ENCODE measurements around the gene SOX5.

SOX5 gene

GRCh38 chr12:23674064-23674463 is 275.4 kb downstream of the SOX5 start:
- DNase-seq, result no peak

DNA sequence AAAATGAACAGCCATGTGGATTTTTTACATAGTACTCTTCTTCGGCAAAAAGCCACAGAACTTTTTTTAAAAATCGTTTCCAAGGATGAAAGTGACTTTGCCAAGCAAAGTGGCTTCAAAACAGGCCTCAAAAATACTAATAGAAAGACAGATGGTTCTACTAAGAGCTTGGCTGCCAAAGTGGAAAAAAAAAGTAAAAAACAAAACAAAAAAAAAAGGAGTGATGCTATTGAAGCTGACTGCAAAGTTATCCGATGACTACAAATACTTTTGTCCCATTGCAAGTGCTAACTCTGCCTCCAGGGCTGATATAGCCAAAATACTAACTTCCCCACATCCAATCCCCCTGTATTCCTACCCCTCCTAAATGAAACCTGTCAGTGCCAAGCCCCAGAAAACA is 277.6 kb downstream of the SOX5 start:
- DNase-seq, result no peak

- DNase-seq, result no peak
Measured at GRCh38 chr12:23670684-23671083, 278.8 kb downstream of the SOX5 start.

- no peak for DNase-seq
Measured at GRCh38 chr12:23669691-23670090, 279.8 kb downstream of the SOX5 start.

GRCh38 chr12:23666866-23667265 is 282.6 kb downstream of the SOX5 start:
- no peak for DNase-seq

DNA sequence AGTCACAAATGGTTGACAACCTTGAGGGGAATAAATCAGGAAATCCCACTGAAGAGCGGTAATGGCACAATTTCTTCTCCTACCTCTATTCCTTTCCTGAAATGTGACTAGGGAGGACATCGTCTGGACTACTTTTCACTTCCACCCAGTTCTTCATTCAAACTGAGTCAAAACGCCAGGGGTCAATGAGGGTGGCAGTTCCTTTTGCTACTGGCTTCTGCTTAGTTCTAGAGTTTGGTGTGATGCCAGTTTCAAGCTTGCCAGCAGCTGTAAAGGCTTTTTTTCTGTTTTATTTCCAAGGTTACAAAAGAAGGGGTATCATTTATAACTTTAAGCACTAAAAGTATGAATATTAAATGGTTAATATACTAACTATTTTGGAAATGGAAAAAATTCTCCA is 286.5 kb downstream of the SOX5 start:
- no peak for DNase-seq

GRCh38 chr12:23659131-23659530 is 290.3 kb downstream of the SOX5 start:
- no peak for DNase-seq

GRCh38 chr12:23657598-23657997 is 291.9 kb downstream of the SOX5 start:
- no peak for DNase-seq

DNA sequence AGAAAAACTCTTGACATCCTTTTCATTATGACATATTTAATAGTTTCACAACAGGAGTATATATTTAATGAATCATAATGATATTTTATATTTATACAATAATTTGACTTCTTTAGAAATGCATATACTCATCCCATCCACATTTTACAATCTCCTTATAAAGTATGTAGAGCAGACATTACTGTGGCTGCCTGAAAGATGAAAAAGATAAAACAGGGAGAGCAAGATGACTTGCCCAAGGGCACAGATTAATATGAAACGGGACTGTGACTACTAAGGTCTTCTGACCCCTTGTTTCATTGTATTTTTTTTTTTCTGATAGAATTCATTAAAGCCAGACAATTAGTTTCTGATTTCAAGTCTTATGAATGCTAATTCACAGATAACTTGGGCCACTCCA is 293.6 kb downstream of the SOX5 start:
- no peak for DNase-seq

DNA sequence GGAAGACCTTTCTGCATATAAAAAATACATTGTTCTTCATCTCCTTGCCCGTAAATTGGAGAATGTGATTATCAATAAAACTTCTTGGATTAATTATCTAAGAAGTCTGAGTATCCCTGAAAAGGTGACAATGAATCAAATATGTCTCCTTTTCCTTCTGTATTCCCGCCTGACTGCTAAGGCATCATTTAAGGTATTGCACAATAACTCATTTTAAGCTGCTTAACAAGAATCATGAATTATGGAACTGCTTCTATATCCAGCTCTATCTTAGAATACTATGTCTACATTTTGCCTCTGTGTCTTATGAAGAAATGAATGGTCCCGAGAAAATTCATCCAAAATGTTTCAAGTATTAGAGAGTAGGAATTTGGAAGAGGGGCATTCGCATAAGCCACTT is 294.4 kb downstream of the SOX5 start:
- DNase-seq, result no peak

GRCh38 chr12:23648546-23648945 is 300.9 kb downstream of the SOX5 start:
- no peak for DNase-seq

DNA sequence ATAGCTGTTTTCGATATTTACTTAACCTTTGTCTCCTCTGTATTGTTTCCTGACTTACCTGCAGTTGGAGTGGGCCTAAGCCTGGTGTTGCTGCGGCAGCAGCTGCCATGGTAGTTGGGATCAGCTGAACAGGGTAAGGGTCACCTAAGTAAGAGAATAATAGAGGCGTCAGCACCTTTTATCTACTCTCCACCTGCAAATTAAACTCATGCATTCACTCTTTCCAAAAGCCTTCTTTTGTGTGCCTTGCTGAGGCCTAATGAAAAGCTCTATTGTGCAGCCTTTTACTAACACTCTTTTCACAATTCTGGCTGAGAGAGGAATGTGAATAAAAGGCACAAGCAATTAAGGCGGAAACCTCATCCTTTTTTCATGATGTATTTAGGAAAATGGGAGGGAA is 308.7 kb downstream of the SOX5 start:
- DNase-seq, result peak in 1 of 2 donors; percentile 48

DNA sequence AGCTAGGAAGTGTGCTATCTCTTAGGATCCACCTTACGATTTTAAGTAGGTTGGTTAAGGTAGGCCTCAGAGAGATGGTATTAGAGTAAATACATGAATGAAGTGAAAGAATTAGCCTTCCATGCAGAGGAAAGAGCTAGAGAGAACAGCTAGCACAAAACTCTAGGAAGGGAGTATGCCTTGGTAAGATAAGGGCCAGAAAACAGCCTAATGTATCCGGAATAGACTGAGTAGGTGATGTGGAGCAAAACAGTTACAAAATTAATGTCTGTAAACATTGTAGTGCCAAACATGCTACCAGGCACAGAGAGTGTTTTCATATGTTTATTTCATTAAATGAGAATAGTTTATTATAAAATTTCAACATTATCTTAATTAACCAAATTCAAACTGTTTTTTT is 315.1 kb downstream of the SOX5 start:
- DNase-seq, result no peak

- DNase-seq, result no peak
Measured at GRCh38 chr12:23631786-23632377, 317.6 kb downstream of the SOX5 start.

DNA sequence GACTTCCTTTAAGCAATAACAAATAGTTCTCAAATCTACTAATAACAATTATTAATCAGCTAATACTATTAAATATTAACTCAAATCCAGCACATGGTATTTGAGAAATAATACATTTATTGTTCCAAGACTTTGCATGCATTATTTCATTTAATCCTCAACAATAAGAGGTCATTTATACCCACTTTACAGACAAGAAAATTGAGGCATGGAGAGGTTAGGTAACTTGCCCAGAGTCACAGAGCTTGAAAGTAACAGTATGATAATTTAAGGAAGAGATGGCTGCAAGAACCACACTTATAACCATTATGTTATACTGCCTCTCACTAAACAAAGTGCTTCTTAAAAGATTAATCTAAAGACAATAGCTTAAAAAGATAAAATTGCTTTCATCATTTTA is 318.9 kb downstream of the SOX5 start:
- no peak for DNase-seq

DNA sequence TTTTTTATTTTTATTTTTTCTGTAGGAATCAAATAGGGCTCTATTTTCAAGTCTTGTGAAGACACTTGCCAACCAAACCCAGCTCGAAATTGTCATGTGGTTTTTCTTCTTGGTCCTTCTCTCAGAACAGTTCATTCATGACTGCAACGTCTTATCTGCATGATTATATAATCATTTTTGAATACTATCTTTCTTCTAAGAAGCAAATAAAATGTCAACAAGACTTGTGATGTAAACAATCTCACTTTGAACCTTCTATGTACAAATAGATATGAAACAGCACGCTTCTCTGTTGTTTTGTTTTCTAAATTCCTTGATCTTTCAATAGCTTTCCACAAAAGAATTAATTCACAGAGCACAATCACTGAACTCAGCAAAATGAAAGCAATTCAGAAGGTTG is 320.7 kb downstream of the SOX5 start:
- peak in 1 of 2 donors; percentile 62 for DNase-seq

- no peak for DNase-seq
Measured at GRCh38 chr12:23626791-23627190, 322.7 kb downstream of the SOX5 start.

DNA sequence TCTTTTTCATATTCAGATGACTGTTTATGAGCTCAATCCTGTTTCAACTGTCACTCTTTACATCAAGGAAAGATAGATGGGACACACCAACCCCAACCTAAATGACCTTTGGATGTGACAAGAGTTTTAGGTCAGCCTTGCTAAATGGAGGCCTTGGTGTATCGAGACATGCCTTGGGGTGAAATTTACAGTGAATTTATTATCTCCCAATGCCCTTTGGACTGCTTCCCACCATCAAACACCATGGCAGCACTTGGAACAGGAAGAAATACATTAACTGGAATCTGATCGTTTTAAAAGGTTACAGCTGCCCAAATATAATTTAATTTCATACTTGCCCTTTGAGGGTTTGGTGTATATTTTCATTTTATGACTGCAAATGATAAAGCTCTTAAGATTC is 327.6 kb downstream of the SOX5 start:
- DNase-seq, result no peak

GRCh38 chr12:23618718-23619117 is 330.8 kb downstream of the SOX5 start:
- no peak for DNase-seq

GRCh38 chr12:23617749-23618148 is 331.7 kb downstream of the SOX5 start:
- DNase-seq, result no peak

- no peak for DNase-seq
Measured at GRCh38 chr12:23614280-23614679, 335.2 kb downstream of the SOX5 start.

DNA sequence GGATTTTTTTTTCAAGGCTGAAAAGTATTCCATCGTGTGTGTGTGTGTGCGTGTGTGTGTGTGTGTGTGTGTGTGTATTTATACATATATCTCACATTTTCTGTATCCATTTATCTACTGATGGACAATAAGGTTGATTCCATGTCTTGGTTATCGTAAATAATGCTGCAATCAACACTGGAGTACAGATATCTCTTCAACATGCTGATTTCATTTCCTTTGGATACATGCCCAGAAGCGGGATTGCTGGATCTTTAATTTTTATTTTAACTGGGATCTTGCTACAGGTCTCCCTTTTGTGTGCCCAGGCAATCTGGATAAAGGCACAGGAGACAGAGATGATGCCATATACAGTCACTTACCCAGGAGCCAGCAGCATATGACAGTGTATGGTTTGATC is 338.1 kb downstream of the SOX5 start:
- DNase-seq, result no peak

DNA sequence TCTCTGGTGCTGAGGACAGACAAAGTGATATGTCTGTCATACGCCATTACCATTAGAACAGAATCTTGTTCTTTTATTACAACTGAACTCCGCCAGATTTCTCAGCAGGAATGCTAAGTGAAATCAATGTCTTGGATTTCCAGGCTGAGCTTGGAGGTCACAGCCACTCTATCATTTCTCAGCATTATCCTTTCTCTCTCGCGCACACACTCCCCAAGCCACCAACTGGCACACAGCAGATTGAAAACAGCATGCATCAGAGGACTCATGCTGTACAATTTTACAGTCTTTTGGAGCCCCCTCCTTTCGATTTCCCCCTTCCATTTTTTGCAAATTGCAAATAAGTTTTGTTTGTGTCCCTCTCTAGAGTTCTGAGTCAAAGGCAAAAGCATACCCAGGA is 348.6 kb downstream of the SOX5 start:
- no peak for DNase-seq

GRCh38 chr12:23596568-23596967 is 352.9 kb downstream of the SOX5 start:
- DNase-seq, result no peak

- DNase-seq, result no peak
Measured at GRCh38 chr12:23587833-23588559, 361.5 kb downstream of the SOX5 start.
